NCI-H748 treated with DMSO at 0.1 percent for 48 hours (cell line): Measurements from ENCODE around the gene EIF4A3.
"Not testable (repeated sequence)": the region's sequence is repeated elsewhere in the genome, so short reads cannot be mapped to it uniquely, and the experiment has no call there.

ENCODE experiments used
- DNase-seq: peaks from one replicate; lab custom pipeline; 2025; lab: John Stamatoyannopoulos, UW

EIF4A3 gene

GRCh38 chr17:80099291-80100034 lies 47.5 kb downstream of the EIF4A3 start:
- DNase-seq: no peak

- no peak for DNase-seq
These were observed 48.9 kb downstream of the EIF4A3 start for GRCh38 chr17:80097844-80098691.

GRCh38 chr17:80097127-80097621 lies 49.8 kb downstream of the EIF4A3 start:
- no peak for DNase-seq

- no peak for DNase-seq
These were observed 50.3 kb downstream of the EIF4A3 start for GRCh38 chr17:80096561-80097021.

GRCh38 chr17:80095844-80096475 lies 51.0 kb downstream of the EIF4A3 start:
- no peak for DNase-seq

- DNase-seq: no peak
These were observed 51.7 kb downstream of the EIF4A3 start for GRCh38 chr17:80095038-80095843.

GRCh38 chr17:80092959-80093358 lies 54.0 kb downstream of the EIF4A3 start:
- no peak for DNase-seq

- no peak for DNase-seq
These were observed 55.6 kb downstream of the EIF4A3 start for GRCh38 chr17:80091376-80091775.

- DNase-seq: not testable (repeated sequence)
These were observed 56.8 kb downstream of the EIF4A3 start for GRCh38 chr17:80090164-80090563.

GRCh38 chr17:80089762-80090161 lies 57.2 kb downstream of the EIF4A3 start:
- DNase-seq: no peak

GRCh38 chr17:80087346-80088265 lies 59.3 kb downstream of the EIF4A3 start:
- DNase-seq: no peak

GRCh38 chr17:80086616-80087015 lies 60.3 kb downstream of the EIF4A3 start:
- DNase-seq: no peak

- DNase-seq: no peak
These were observed 60.8 kb downstream of the EIF4A3 start for GRCh38 chr17:80086081-80086480.

GRCh38 chr17:80084773-80085172 lies 62.2 kb downstream of the EIF4A3 start:
- no peak for DNase-seq
